Calu3 (cell line): Measurements from ENCODE around the gene BABAM1. TPM values are rescaled to one million over a fixed set of nuclear protein-coding genes. Genes with fewer than 3 reads are reported as not detected.

Experiments used
- BruUV-seq: library from RNA; stranded (reverse); fragments of 400-500 nt; replicated peaks from 2 replicates; lab custom pipeline; 2021; lab: Mats Ljungman, UMichigan
- CTCF ChIA-PET: fragments of 300-600 bp; sonication (Branson Sonifier 250); formaldehyde crosslinking; loops from one replicate; lab custom pipeline; 2022; ENCODE audit warnings: antibody characterized with exemption; lab: Charles Lee
- DNase-seq: peaks from one replicate; pipeline ENCODE4 v3.0.0; 2022
- H3K27ac Mint-ChIP-seq: one replicate; pipeline ENCODE4 v1.8.0; 2022; ENCODE audit warnings: mixed read lengths; ENCODE audit not compliant: unreplicated experiment
- H3K27me3 Mint-ChIP-seq: one replicate; pipeline ENCODE4 v1.8.0; 2022; ENCODE audit warnings: mixed read lengths; ENCODE audit not compliant: unreplicated experiment
- H3K36me3 Mint-ChIP-seq: one replicate; pipeline ENCODE4 v1.8.0; 2022; ENCODE audit warnings: mild to moderate bottlenecking, moderate library complexity, mixed read lengths; ENCODE audit not compliant: insufficient read depth, unreplicated experiment
- H3K4me1 Mint-ChIP-seq: one replicate; pipeline ENCODE4 v1.8.0; 2022; ENCODE audit warnings: mild to moderate bottlenecking, low read depth, mixed read lengths; ENCODE audit not compliant: unreplicated experiment
- H3K4me3 Mint-ChIP-seq: one replicate; pipeline ENCODE4 v1.8.0; 2022; ENCODE audit warnings: mild to moderate bottlenecking, low read depth, moderate library complexity, mixed read lengths; ENCODE audit not compliant: unreplicated experiment
- H3K9me3 Mint-ChIP-seq: one replicate; pipeline ENCODE4 v1.8.0; 2022; ENCODE audit warnings: low read depth, mixed read lengths; ENCODE audit not compliant: unreplicated experiment
- intact Hi-C: fragments of 100-400 bp; cut with micrococcal nuclease; formaldehyde crosslinking; loops from one replicate; pipeline ENCODE4 v1.10.0; 2022; ENCODE audit not compliant: unreplicated experiment
- total RNA-seq: library from RNA; stranded (reverse); gene quantifications from 2 replicates; pipeline ENCODE4 v1.2.3, GENCODE V29; 2022
- TF ChIP-seq, protein P1 (sequence below): fragments of 200-600 bp; IDR thresholded peaks from one replicate; pipeline ENCODE4 v1.8.0; 2022; ENCODE audit warnings: antibody characterized with exemption; ENCODE audit not compliant: unreplicated experiment

The BABAM1 gene
- total RNA-seq, 1 experiment from 2014 or later = 75.2 TPM

DNA sequence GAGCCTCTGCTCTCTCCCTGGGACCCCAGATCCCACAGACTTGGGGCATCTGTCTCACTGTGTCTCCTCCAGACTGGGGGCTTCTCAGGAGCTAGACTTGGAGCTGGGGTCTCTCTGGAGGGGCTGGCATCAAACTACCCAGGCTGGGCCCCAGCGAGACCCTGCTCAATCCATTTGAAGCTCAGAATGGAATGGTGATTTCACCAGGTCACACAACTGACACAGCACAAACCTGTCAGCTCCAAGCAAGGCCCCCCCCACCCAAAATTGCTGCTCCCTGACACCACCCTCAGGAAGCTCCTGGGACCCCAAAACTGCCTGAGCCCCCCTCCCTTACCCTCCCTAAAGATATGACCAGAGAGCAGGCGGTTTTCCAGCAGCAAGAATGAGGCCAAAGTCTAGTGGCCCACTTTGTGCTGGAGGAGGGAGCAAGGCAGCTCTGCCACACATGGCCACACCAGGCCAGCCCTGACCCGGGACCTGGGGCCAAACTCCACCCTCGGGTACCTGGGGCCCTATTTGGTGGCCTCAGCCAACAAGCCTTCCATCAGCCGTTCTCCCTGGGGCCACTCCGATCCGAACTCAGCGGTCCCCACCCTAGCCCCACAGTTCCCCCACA lies 23.9 kb upstream of the BABAM1 start:
- no TSS peak for BruUV-seq
- Mint-ChIP-seq H3K9me3 (no peaks in the 10 kb centered on the region), H3K27me3 (no peaks in the 10 kb centered on the region), H3K4me3 (peak overlapping the region; percentile 84), H3K27ac (peak overlapping the region; percentile 79), H3K4me1 (peaks cover 36% of the 10 kb centered on the region), H3K36me3 (peaks cover 39% of the 10 kb centered on the region)
- DNase-seq = peak; percentile 6
- intact Hi-C loops = no loop called here
- TF ChIP-seq, protein P1, sequence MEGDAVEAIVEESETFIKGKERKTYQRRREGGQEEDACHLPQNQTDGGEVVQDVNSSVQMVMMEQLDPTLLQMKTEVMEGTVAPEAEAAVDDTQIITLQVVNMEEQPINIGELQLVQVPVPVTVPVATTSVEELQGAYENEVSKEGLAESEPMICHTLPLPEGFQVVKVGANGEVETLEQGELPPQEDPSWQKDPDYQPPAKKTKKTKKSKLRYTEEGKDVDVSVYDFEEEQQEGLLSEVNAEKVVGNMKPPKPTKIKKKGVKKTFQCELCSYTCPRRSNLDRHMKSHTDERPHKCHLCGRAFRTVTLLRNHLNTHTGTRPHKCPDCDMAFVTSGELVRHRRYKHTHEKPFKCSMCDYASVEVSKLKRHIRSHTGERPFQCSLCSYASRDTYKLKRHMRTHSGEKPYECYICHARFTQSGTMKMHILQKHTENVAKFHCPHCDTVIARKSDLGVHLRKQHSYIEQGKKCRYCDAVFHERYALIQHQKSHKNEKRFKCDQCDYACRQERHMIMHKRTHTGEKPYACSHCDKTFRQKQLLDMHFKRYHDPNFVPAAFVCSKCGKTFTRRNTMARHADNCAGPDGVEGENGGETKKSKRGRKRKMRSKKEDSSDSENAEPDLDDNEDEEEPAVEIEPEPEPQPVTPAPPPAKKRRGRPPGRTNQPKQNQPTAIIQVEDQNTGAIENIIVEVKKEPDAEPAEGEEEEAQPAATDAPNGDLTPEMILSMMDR = no peak
- CTCF ChIA-PET = no interaction called here

DNA sequence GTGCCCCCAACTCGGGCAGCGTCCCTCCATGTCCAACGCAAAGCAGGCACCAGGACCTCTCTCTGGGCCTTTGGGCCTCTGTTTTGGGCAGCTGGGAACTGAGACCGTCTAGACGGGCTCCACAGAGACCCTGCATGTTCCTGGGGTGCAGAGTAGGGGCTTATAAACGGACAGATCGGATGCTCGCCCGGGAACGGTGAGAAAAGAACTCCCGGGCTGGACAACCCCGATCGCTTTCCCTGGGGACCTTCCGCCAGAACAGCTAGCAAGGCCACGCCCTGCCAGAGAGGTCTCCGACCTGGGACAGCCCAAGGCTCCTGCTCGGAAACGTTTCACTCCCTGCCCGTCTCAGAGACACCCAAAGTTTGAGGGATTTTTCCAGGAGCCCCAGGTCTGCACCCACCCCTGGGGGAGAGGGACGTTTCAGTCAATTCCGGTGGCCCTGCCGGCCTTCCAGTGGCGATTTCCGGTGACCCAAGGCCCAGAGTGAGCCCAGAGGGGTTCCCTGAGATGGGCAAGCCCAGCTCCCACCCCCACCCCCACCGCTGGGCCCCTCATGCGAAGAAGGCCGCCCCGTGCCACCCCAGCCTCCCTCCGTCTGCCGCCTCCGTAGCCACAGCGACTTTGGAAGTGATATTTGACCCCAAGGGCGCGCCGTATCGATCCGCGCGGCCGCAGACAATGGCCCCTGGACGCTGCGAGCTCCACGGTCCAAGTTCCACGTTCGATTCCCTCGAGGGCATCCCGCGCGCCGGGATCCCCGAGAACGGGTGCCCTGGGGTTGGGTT lies 23.2 kb upstream of the BABAM1 start:
- intact Hi-C loops = no loop called here
- peak; percentile 30 for DNase-seq
- H3K4me1 Mint-ChIP-seq = peaks cover 43% of the 10 kb centered on the region
- no peaks in the 10 kb centered on the region for H3K9me3 Mint-ChIP-seq
- CTCF ChIA-PET = no interaction called here
- H3K27ac Mint-ChIP-seq = peak overlapping the region; percentile 56
- H3K36me3 Mint-ChIP-seq = peaks cover 38% of the 10 kb centered on the region
- no peaks in the 10 kb centered on the region for H3K27me3 Mint-ChIP-seq
- H3K4me3 Mint-ChIP-seq = peak overlapping the region; percentile 84
- TSS peak; percentile 27 for BruUV-seq
- TF ChIP-seq, protein P1 = no peak

DNA sequence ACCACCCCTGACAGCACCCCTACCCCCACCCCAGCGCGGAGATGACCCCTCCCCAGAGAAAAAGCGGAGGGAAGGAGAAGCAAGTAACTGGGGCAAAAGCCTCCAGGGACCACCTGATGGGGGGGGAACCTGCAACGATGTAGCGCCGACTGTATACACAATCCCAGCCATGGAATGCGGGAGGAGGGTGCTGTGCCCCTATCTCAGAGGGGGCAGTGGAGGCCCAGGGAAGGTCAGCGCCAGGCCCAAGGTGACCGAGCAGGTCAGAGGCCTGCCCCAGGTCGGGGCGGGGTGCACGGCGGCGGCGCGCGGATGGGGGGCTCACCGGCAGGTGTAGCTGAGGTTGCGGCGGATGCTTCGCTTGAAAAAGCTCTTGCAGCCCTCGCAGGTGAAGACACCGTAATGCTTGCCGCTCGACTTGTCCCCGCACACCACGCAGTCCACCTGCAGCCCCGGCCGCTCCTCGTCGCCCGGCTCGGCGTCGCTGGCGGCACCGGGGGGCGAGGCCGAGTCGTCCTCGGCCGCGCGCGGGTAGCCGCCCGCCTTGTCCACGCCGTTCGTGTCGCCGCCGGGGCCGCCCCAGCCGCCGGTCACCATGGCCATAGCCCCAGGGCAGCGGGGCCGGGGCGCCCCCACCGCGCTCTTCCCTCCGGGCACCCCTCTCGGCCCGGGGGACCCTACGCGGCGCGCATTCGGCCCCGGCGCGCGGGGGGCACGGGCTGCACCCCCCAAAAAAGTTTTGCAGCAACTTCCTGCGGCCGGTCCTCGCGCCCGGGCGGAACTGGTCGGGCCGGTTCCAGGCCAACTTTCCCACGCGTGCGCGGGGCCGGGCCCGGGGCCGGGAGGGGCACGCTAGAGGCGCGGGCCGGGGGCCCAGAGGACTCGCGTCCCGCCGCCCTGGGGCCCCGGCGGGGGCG lies 22.4 kb upstream of the BABAM1 start:
- Mint-ChIP-seq H3K9me3 (no peaks in the 10 kb centered on the region), H3K4me3 (peak overlapping the region; percentile 84), H3K4me1 (peaks cover 51% of the 10 kb centered on the region), H3K27ac (peak overlapping the region; percentile 56), H3K36me3 (peaks cover 38% of the 10 kb centered on the region), H3K27me3 (no peaks in the 10 kb centered on the region)
- BruUV-seq = no TSS peak
- DNase-seq = peak; percentile 32
- intact Hi-C loops = no loop called here
- TF ChIP-seq, protein P1 = no peak
- CTCF ChIA-PET = no interaction called here

DNA sequence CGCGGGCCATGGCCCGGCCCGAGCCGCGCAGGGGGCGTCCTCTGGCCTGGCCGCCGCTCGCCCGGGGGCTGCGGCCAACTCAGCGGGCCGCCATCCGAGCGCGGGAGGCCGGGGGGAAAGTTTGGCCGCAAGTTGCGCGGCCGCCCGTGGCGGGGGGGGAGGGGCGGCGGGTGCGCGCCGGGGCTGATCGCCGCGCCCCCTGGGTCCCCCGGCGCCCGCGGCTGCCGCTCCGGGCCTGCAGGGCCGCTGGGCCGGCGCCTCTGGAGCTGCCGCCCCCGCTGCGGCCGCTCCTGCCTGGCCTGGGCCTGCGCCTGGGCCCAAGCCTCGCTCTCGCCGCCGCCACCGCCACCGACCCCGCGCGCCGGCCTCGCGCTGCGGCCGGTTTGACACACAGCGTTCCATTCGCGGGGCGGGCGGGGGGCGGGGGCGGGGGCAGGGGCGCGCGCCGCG lies 21.7 kb upstream of the BABAM1 start, which contains the start of gene NR2F6:
Gene NR2F6 (minus strand): TSS at position 385 of the 450 bp plus-strand sequence. CDS start 699 bp downstream, outside the sequence.
- Mint-ChIP-seq H3K36me3 (peaks cover 38% of the 10 kb centered on the region), H3K27me3 (no peaks in the 10 kb centered on the region), H3K27ac (peak within 1 kb of the TSS; percentile 67), H3K4me3 (peak within 1 kb of the TSS; percentile 84), H3K9me3 (no peaks in the 10 kb centered on the region), H3K4me1 (peaks cover 50% of the 10 kb centered on the region)
- BruUV-seq = no TSS peak
- DNase-seq = no peak
- CTCF ChIA-PET = no interaction called here
- intact Hi-C loops = no loop called here
- TF ChIP-seq, protein P1 = no peak
